SU-DHL-6 (cell line): ENCODE results near the gene EXD3.

Experiments
- CTCF ChIP-seq: fragments of 200-600 bp; sonication (generic); IDR thresholded peaks from one replicate; pipeline ENCODE4 v1.5.1; 2017; ENCODE audit warnings: antibody characterized with exemption, mild to moderate bottlenecking, low read length, moderate library complexity; ENCODE audit not compliant: insufficient read depth, poor library complexity, severe bottlenecking
- EZH2phosphoT487 ChIP-seq: fragments of 200-600 bp; sonication (generic), shearing (Covaris generic); conservative IDR thresholded peaks from 2 replicates; pipeline ENCODE4 v1.6.1; 2018; ENCODE audit warnings: mild to moderate bottlenecking, antibody characterized with exemption, low read length, moderate library complexity, mixed read lengths

GRCh38 chr9:137302449-137303150 lies 120.4 kb downstream of the EXD3 start:
- peak; percentile 49 for TF ChIP-seq CTCF
- peak; percentile 91; the same call in 1 of the 2 replicates for TF ChIP-seq EZH2phosphoT487
